ENCODE results near the gene FAM174C.

FAM174C gene

GRCh38 chr19:1261798-1262622 is 13.3 kb upstream of the FAM174C start:
- DNase-seq (ENCODE audit: low spot score) = peak; percentile 76

- no peak for DNase-seq (ENCODE audit: low spot score)
These were observed 12.7 kb upstream of the FAM174C start for GRCh38 chr19:1262623-1263123.

GRCh38 chr19:1263188-1263587 is 12.1 kb upstream of the FAM174C start:
- DNase-seq (ENCODE audit: low spot score) = no peak

- peak; percentile 83 for DNase-seq (ENCODE audit: low spot score)
These were observed 10.3 kb upstream of the FAM174C start for GRCh38 chr19:1264801-1265614.

- peak; percentile 60 for DNase-seq (ENCODE audit: low spot score)
These were observed 9.7 kb upstream of the FAM174C start for GRCh38 chr19:1265615-1266128.

- peak; percentile 85 for DNase-seq (ENCODE audit: low spot score)
These were observed 9.0 kb upstream of the FAM174C start for GRCh38 chr19:1266129-1266915.

- DNase-seq (ENCODE audit: low spot score) = peak; percentile 64
These were observed 8.3 kb upstream of the FAM174C start for GRCh38 chr19:1266916-1267476.

GRCh38 chr19:1267477-1268225 is 7.7 kb upstream of the FAM174C start:
- no peak for DNase-seq (ENCODE audit: low spot score)

GRCh38 chr19:1268226-1269064 is 6.9 kb upstream of the FAM174C start:
- DNase-seq (ENCODE audit: low spot score) = no peak

GRCh38 chr19:1269065-1269477 is 6.3 kb upstream of the FAM174C start, which contains the start of gene CIRBP:
Gene CIRBP (plus strand): TSS chr19:1269332. CDS start chr19:1270934, 1,602 bp downstream.
- DNase-seq (ENCODE audit: low spot score) = peak; percentile 99

GRCh38 chr19:1269478-1270212 is 5.7 kb upstream of the FAM174C start:
- DNase-seq (ENCODE audit: low spot score) = peak; percentile 87

GRCh38 chr19:1270213-1270853 is 5.0 kb upstream of the FAM174C start:
- no peak for DNase-seq (ENCODE audit: low spot score)

- no peak for DNase-seq (ENCODE audit: low spot score)
These were observed 4.3 kb upstream of the FAM174C start for GRCh38 chr19:1270854-1271527.

GRCh38 chr19:1271528-1272422 is 3.6 kb upstream of the FAM174C start:
- DNase-seq (ENCODE audit: low spot score) = no peak

GRCh38 chr19:1272423-1273262 is 2.7 kb upstream of the FAM174C start:
- DNase-seq (ENCODE audit: low spot score) = no peak

All from LoVo (cell line).